Osteocyte (in vitro differentiated cells): ENCODE measurements around the gene ZNF385B. TPM values are rescaled to one million over a fixed set of nuclear protein-coding genes. Genes with fewer than 3 reads are reported as not detected.
"Not testable (repeated sequence)": the region's sequence is repeated elsewhere in the genome, so short reads cannot be mapped to it uniquely, and the experiment has no call there.

Experiments used
- DNase-seq: peaks from one replicate; pipeline ENCODE4 v3.0.0; 2021; ENCODE audit warnings: mixed read lengths; ENCODE audit not compliant: unreplicated experiment; ENCODE audit errors: extremely low spot score
- H3K27ac Mint-ChIP-seq: one replicate; pipeline ENCODE4 v1.8.0; 2021; ENCODE audit warnings: mild to moderate bottlenecking, mixed read lengths; ENCODE audit not compliant: unreplicated experiment
- H3K27me3 Mint-ChIP-seq: one replicate; pipeline ENCODE4 v1.8.0; 2021; ENCODE audit warnings: mixed read lengths; ENCODE audit not compliant: unreplicated experiment
- H3K36me3 Mint-ChIP-seq: one replicate; pipeline ENCODE4 v1.8.0; 2021; ENCODE audit warnings: mixed read lengths; ENCODE audit not compliant: unreplicated experiment
- H3K4me1 Mint-ChIP-seq: one replicate; pipeline ENCODE4 v1.8.0; 2021; ENCODE audit warnings: mixed read lengths; ENCODE audit not compliant: unreplicated experiment
- H3K4me3 Mint-ChIP-seq: one replicate; pipeline ENCODE4 v1.8.0; 2021; ENCODE audit warnings: mild to moderate bottlenecking, moderate library complexity, mixed read lengths; ENCODE audit not compliant: unreplicated experiment
- H3K9me3 Mint-ChIP-seq: one replicate; pipeline ENCODE4 v1.8.0; 2021; ENCODE audit warnings: mixed read lengths; ENCODE audit not compliant: unreplicated experiment
- total RNA-seq: library from RNA; stranded (reverse); gene quantifications from 2 replicates; pipeline ENCODE4 v1.2.1, GENCODE V29; 2021
- TF ChIP-seq, protein P1 (sequence below): fragments of 200-600 bp; sonication (generic); IDR thresholded peaks from 2 replicates; pipeline ENCODE4 v1.5.0; 2021; ENCODE audit warnings: antibody characterized with exemption, mild to moderate bottlenecking, moderate library complexity

The ZNF385B gene
- total RNA-seq, 1 donor from 2014 or later, result 0.13 TPM

DNA sequence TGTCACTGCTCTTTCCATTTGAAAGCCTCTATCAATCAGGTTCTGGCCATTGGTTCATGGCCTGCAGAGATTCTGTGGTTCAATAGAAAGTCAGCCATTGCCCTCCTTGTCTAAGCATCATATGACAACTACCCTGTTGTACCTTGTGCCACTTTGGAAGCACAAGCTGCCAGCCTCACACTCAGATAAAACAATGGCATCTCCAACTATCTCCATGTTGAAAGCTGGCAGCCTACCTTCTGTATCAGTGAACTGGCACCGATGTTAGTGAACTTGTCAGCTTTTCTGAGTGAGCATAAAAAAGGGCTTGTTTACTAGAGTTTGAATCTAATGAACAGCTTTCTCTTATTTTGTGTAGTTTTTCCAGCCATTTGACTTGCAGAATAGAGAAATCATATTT is 393.5 kb downstream of the ZNF385B start:
- DNase-seq, result no peak
- no peak overlapping the region for H3K4me3 Mint-ChIP-seq
- H3K27me3 Mint-ChIP-seq, result no peaks in the 10 kb centered on the region
- H3K36me3 Mint-ChIP-seq, result no peaks in the 10 kb centered on the region
- peaks cover 13% of the 10 kb centered on the region for H3K9me3 Mint-ChIP-seq
- no peak overlapping the region for H3K27ac Mint-ChIP-seq
- TF ChIP-seq, protein P1, sequence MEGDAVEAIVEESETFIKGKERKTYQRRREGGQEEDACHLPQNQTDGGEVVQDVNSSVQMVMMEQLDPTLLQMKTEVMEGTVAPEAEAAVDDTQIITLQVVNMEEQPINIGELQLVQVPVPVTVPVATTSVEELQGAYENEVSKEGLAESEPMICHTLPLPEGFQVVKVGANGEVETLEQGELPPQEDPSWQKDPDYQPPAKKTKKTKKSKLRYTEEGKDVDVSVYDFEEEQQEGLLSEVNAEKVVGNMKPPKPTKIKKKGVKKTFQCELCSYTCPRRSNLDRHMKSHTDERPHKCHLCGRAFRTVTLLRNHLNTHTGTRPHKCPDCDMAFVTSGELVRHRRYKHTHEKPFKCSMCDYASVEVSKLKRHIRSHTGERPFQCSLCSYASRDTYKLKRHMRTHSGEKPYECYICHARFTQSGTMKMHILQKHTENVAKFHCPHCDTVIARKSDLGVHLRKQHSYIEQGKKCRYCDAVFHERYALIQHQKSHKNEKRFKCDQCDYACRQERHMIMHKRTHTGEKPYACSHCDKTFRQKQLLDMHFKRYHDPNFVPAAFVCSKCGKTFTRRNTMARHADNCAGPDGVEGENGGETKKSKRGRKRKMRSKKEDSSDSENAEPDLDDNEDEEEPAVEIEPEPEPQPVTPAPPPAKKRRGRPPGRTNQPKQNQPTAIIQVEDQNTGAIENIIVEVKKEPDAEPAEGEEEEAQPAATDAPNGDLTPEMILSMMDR, result no peak
- no peaks in the 10 kb centered on the region for H3K4me1 Mint-ChIP-seq

DNA sequence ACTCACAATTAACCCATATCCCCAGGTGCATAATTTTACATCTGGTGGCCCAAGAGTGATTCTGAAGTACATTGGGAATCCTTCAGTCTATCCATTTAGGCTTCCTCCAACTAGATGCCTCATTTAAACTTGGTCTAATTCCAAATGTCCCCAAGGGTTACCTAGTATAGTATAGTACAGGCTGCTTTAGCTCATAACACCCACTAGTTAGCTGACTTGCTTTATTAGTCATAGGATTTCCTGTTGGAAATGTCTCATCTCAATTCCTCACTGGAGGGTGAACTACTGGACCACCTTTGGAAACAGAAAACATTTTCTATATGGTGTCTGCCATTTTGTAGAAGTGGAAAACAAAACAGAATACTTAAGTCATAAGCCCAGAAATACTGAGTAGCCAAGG is 394.3 kb downstream of the ZNF385B start:
- TF ChIP-seq, protein P1, result no peak
- Mint-ChIP-seq H3K36me3 (no peaks in the 10 kb centered on the region), H3K27me3 (no peaks in the 10 kb centered on the region), H3K4me1 (no peaks in the 10 kb centered on the region), H3K27ac (no peak overlapping the region), H3K9me3 (peaks cover 13% of the 10 kb centered on the region), H3K4me3 (no peak overlapping the region)
- no peak for DNase-seq

DNA sequence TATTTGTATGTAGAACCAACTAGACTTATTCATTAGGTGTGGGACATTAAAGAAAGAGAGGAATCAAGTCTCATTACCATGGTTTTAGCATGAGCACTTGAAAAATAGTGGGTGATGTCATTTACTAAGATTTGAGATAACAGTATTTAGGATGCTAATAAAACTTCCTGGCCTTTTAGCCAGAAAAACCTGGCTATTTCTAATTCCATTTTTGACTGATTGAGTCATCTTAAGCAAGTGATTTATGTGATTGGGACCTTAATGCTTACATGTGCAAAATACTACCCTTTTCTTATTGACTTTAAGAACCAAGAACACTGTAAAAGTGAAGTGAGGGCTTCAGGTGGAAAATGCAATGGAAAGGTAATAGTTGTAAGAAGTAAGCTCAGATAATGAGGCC is 400.0 kb downstream of the ZNF385B start:
- TF ChIP-seq, protein P1, result no peak
- DNase-seq, result no peak
- Mint-ChIP-seq H3K4me1 (peaks cover 8% of the 10 kb centered on the region), H3K27me3 (no peaks in the 10 kb centered on the region), H3K4me3 (no peak overlapping the region), H3K36me3 (no peaks in the 10 kb centered on the region), H3K27ac (no peak overlapping the region), H3K9me3 (peaks cover 35% of the 10 kb centered on the region)

DNA sequence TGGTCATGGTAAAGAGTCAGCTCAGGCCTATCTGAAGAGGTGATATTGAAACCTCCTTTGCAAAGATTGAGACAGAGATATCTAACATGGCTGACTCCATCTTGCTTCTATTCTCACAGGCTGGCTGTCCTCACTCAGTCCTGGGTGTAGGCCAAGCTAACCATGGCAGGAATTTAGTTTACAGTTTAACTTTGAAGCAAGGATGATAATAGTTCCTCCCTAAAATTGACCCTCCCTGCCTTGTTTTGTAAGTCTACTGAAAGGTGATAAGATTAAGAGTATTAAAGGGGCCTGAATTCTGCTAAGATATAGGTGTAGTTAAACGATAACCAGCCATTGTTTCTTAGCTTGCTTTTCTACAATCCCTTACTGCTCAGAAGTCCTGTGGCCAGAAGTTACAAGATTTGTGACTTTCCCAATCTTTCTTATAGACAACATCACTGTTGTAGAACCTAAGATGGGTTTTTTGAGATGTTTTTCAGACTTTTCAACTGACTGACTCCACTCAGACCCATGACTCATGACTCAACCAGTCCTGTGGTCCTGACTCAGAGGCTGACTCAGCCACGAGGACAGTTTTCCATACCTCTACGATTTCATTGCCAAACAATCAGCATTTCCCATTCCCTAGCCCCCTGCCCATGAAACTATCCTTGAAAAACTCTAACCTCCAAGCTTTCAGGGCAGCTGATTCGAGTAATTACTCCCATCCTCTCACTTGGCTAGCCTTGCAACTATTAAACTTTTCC is 401.1 kb downstream of the ZNF385B start:
- DNase-seq, result no peak
- peak overlapping the region; percentile 80 for H3K27ac Mint-ChIP-seq

DNA sequence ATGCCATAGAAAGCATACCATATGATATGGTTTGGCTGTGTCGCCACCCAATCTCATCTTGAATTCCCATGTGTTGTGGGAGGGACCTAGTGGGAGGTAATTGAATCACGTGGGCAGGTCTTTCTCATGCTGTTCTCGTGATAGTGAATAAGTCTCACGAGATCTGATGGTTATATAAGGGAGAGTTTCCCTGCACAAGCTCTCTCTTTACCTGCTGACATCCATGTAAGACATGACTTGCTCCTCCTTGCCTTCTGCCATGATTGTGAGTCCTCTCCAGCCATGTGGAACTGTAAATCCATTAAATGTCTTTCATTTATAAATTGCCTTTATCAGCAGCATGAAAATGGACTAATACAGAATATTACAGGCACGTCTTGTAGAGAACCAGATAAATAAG is 403.3 kb downstream of the ZNF385B start:
- H3K4me3 Mint-ChIP-seq, H3K27ac Mint-ChIP-seq, DNase-seq, H3K36me3 Mint-ChIP-seq, H3K27me3 Mint-ChIP-seq: not testable (repeated sequence)
- Mint-ChIP-seq H3K9me3 (peaks cover 22% of the 10 kb centered on the region), H3K4me1 (peaks cover 25% of the 10 kb centered on the region)

More for the DNA sequence above, 401.1 kb downstream of the ZNF385B start:
- Mint-ChIP-seq H3K36me3 (no peaks in the 10 kb centered on the region), H3K4me3 (no peak overlapping the region), H3K9me3 (peaks cover 32% of the 10 kb centered on the region), H3K4me1 (peaks cover 15% of the 10 kb centered on the region), H3K27me3 (no peaks in the 10 kb centered on the region)
- TF ChIP-seq, protein P1, result no peak
